D721Med (cell line): ENCODE measurements around the gene ZNF862.

Source experiments
- DNase-seq: peaks from one replicate; pipeline ENCODE4 v3.0.0; 2011; ENCODE audit warnings: low spot score; ENCODE audit not compliant: insufficient read length
- FAIRE-seq: peaks from 2 replicates; lab custom pipeline; 2011; peaks lifted over from hg19 to GRCh38; lab: Jason Lieb, UNC
- TF ChIP-seq, protein P1 (sequence below): IDR thresholded peaks from 2 replicates; pipeline ENCODE4 v1.5.1; 2012; ENCODE audit warnings: mild to moderate bottlenecking, control low read depth; ENCODE audit not compliant: insufficient read depth; ENCODE audit errors: missing control alignments

ZNF862 gene

GRCh38 chr7:149801002-149801566 lies 37.1 kb upstream of the ZNF862 start:
- TF ChIP-seq, protein P1, sequence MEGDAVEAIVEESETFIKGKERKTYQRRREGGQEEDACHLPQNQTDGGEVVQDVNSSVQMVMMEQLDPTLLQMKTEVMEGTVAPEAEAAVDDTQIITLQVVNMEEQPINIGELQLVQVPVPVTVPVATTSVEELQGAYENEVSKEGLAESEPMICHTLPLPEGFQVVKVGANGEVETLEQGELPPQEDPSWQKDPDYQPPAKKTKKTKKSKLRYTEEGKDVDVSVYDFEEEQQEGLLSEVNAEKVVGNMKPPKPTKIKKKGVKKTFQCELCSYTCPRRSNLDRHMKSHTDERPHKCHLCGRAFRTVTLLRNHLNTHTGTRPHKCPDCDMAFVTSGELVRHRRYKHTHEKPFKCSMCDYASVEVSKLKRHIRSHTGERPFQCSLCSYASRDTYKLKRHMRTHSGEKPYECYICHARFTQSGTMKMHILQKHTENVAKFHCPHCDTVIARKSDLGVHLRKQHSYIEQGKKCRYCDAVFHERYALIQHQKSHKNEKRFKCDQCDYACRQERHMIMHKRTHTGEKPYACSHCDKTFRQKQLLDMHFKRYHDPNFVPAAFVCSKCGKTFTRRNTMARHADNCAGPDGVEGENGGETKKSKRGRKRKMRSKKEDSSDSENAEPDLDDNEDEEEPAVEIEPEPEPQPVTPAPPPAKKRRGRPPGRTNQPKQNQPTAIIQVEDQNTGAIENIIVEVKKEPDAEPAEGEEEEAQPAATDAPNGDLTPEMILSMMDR = no peak
- FAIRE-seq = no peak

GRCh38 chr7:149801816-149802215 lies 36.4 kb upstream of the ZNF862 start:
- TF ChIP-seq, protein P1 = no peak
- FAIRE-seq = no peak
- DNase-seq = no peak

More at GRCh38 chr7:149801002-149801566, 37.1 kb upstream of the ZNF862 start:
- no peak for DNase-seq

- TF ChIP-seq, protein P1 = no peak
- no peak for FAIRE-seq
- DNase-seq = no peak
Observed at GRCh38 chr7:149802966-149803365, 35.2 kb upstream of the ZNF862 start.

DNA sequence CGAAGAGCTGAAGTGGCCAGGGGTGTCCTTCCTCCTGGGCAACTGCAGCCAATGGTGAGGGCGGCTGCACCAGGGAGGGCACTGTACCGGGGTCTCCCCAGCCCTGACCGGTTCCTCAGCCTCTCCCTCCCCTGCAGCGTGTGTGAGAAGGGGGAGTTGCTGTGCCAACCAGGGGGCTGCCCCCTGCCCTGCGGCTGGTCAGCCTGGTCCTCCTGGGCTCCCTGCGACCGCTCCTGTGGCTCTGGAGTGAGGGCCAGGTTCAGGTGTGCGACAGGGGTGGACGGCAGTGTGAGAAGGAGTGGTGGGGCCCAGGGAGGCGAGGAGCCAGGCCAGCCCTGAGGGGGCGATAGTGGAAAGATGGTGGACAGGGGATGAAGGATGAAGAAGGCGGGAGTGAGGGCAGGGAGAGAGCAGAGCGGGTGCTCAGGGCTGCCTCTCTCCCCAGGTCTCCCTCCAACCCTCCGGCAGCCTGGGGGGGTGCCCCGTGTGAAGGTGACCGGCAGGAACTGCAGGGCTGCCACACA lies 34.6 kb upstream of the ZNF862 start:
- TF ChIP-seq, protein P1 = no peak
- FAIRE-seq (no peak), DNase-seq (no peak)

- FAIRE-seq = no peak
- DNase-seq = no peak
- TF ChIP-seq, protein P1 = no peak
Observed at GRCh38 chr7:149804106-149804505, 34.1 kb upstream of the ZNF862 start.

GRCh38 chr7:149806726-149807125 lies 31.4 kb upstream of the ZNF862 start:
- DNase-seq = no peak
- TF ChIP-seq, protein P1 = no peak
- FAIRE-seq = no peak

GRCh38 chr7:149808311-149808710 lies 29.9 kb upstream of the ZNF862 start:
- DNase-seq = no peak
- FAIRE-seq = no peak
- TF ChIP-seq, protein P1 = no peak
